NCI-H345 (cell line): ENCODE data around the gene LRRTM3.

Experiments used
- DNase-seq: peaks from one replicate; lab custom pipeline; 2025; lab: John Stamatoyannopoulos, UW

Gene LRRTM3

GRCh38 chr10:67022099-67022498 lies 96.3 kb downstream of the LRRTM3 start:
- no peak for DNase-seq

DNA sequence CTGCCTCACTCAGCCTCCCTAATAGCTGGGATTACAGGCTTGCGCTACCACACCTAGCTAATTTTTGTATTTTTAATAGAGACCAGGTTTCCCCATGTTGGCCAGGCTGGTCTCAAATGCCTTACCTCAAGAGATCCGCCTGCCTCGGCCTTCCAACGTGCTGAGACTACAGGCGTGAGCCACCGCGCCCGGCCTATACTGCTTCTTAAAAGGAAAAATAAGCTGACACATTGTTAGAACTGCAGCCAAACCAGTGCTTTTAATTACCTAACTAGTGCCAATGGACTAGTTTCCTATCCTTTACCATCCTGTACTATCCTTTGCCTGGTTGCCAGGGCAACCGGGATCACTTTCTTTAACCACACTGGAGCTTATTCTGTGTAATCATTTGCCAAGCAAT lies 108.0 kb downstream of the LRRTM3 start:
- DNase-seq = no peak

DNA sequence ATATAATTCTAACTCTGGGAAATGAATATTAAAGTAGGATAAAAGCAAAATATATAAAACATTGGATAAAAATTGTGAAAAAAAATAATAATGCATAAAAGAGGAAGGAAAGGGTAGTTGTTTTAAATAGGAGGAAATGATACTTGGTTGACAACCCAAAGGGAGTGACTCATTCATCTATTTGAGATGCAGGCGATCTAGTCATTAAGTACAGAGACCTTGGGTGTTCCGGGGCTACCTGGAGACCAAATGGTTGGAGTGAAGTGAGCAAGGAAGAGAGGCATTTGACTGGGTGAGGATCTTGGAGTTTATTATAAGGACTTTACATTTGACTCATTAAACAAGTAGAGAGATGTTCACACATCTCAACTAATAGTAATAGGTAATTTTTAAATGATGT lies 111.0 kb downstream of the LRRTM3 start:
- no peak for DNase-seq

DNA sequence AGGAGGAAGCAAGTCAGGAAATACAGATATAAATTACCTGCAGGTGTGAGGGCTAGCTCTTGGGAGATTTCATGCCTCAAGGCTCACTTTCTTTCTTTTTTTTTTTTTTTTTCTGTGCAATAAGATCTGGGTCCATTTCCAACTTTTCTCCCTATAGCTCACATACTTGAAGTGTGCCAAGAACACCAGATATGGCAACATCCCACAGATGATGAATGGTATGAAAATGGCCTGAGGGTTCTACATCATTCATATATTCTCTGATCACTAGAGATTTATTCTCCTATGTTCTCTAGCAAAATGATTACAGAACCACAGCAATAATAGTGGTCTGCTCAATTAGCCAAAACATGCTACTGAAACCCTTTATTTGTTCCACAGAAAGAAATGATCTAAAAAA lies 117.2 kb downstream of the LRRTM3 start:
- DNase-seq = no peak

- DNase-seq = no peak
Measured at GRCh38 chr10:67045404-67045803, 119.6 kb downstream of the LRRTM3 start.

- no peak for DNase-seq
Measured at GRCh38 chr10:67046507-67046906, 120.7 kb downstream of the LRRTM3 start.

GRCh38 chr10:67049988-67050387 lies 124.2 kb downstream of the LRRTM3 start:
- no peak for DNase-seq

GRCh38 chr10:67050415-67050814 lies 124.6 kb downstream of the LRRTM3 start:
- no peak for DNase-seq

DNA sequence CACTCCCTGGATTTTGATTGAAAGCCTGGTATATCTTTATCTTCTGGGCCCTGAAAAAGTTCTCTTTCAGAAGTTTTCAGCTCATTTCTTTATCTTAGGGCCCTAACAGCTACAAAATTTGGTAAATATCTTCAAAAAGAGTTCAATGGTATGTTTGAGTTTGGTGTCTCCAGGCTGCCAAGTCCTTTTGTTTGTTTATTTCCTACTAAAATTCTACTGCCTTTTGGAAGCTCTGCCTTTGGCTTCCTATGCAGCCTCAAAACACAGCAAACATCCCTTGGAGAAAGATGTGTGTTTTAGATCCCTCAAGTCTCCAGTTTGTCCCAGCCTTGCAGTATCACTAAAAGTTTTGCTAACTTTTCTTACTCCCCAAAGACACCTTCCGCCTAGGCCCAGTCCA lies 146.8 kb downstream of the LRRTM3 start:
- no peak for DNase-seq

DNA sequence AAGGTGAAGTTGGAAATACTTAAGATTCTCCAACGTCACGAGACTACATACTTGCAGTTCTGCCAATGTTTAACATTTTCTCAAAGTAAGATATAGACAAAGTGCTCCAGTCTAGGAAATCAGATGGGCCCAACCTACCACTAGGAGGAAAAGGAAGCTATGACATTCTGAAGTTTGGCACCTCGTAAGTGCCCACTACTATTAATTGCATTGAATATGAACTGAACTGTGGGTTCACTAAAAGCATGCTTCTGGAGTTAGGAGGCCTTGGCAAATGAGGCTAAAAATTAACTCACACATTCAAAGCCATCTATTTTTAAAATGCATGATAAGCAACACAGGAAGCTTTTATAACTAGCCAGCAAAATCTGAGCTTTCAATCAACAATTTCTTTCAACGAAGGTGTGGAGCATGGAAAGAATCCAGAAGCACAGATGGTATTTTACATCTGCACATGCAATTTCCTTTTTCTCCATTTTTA lies 149.7 kb downstream of the LRRTM3 start:
- DNase-seq = no peak

GRCh38 chr10:67076144-67076543 lies 150.3 kb downstream of the LRRTM3 start:
- DNase-seq = no peak

GRCh38 chr10:67077376-67077775 lies 151.5 kb downstream of the LRRTM3 start:
- DNase-seq = no peak

- DNase-seq = no peak
Measured at GRCh38 chr10:67079126-67079525, 153.3 kb downstream of the LRRTM3 start.

GRCh38 chr10:67086327-67087134 lies 160.7 kb downstream of the LRRTM3 start:
- no peak for DNase-seq

- DNase-seq = no peak
Measured at GRCh38 chr10:67087135-67087425, 161.2 kb downstream of the LRRTM3 start.

GRCh38 chr10:67088036-67088435 lies 162.2 kb downstream of the LRRTM3 start:
- DNase-seq = no peak

DNA sequence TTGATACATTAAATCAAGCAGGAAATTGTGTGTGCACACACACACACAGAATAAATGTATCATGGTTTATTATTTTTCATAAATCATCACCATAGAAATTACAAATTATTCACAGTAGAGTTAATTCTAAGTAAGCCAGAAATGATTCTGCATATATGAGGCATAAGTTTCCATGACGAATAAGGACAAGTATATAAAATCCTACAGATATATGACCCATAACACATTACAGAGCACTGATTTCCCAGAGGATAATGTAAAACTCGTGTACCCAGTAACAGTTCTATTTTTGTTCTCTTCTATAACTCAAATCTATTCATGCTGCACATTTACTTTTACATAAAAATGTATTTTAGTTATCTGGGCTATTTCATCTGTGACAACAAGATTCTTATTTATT lies 169.7 kb downstream of the LRRTM3 start:
- no peak for DNase-seq

DNA sequence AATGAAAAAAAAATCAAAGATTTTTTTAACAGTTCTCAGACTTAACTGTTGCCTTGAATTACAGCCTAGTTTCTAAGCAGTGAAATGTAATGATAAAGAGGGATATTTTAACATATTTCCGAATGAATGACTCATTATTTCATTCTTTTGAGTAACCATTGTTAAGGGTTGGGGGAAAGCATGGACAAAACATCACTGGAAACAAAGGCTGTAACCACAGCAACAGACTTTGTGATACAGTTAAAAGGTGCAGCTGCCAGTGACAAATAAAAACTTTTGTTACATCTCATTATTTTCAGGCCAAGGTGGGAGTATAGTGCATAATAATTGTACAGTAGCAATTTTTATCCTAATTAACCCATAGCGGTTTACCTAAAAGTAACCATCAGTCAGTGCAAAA lies 172.6 kb downstream of the LRRTM3 start:
- DNase-seq = no peak

DNA sequence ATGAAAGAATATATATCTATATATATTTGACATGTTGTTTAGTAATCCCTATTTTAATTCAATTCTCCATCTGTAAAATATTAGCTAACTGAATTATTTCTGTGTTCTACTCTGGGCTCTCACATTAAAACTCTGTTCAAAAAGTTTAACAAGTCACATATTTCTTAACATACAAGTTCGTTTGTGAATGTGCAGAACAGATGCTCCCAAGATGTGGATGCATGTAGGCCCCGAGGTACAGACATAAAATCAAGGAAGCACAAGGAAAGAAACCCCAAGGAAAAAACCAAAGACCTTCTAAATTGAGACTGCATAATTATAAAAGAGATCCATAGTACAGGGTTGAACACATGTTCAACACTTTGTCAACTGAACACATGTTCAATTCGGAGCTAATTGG lies 175.1 kb downstream of the LRRTM3 start:
- no peak for DNase-seq

GRCh38 chr10:67107670-67108069 lies 181.8 kb downstream of the LRRTM3 start:
- no peak for DNase-seq

GRCh38 chr10:67110286-67110685 lies 184.4 kb downstream of the LRRTM3 start:
- DNase-seq = no peak

DNA sequence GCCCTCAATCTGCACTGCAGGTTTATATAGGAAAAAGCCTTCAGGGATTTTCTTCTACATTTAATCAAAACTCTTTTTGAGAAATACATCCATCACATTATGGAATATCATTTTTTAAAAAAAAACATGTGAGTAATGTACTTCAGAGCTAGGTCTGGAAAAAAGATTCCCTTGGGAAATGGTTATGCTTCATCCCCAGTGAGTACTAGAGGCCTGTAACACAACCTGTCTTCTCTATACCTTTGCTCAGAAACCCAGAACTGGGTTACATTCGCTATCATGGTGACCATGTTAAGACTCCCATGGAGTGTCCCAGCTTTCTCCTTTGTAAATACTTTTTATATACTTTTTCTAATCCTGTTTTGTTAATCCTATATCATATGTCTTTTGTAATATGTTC lies 186.9 kb downstream of the LRRTM3 start:
- no peak for DNase-seq

- DNase-seq = no peak
Measured at GRCh38 chr10:67114945-67115344, 189.1 kb downstream of the LRRTM3 start.

DNA sequence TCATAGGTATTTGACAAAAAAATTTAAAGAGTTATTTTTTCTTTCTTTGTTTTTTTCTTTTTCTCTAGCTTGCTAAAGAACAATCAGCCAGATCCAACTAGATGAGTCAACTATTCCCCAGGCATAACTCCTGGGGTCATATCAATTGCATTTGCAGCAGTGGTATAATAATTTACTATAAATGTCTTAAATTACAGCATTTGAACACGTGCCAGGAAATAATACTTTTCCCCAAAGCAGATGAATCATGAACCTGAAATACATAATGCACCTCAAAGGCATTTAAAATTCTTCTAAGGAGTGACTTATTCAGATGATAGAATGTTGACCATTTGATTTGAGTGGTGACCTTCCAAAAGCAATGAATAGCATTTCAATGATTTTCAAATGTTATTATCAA lies 190.1 kb downstream of the LRRTM3 start:
- no peak for DNase-seq
